ENCODE data around the gene GNAT3.

The GNAT3 gene

GRCh38 chr7:80526472-80526871, 14.6 kb upstream of the GNAT3 start:
- TF ChIP-seq JUND (IDR thresholded peaks at IDR 0.05; ENCODE audit: low read depth), result no peak
- in situ Hi-C loops (cut with HindIII; ENCODE audit: low pct_unique_long_range_greater_than_20kb, low sequenced_read_pairs), result no loop called here
- no peak for DNase-seq (ENCODE audit: low read depth in 1 of 2, low spot score in 1 of 2)

DNA sequence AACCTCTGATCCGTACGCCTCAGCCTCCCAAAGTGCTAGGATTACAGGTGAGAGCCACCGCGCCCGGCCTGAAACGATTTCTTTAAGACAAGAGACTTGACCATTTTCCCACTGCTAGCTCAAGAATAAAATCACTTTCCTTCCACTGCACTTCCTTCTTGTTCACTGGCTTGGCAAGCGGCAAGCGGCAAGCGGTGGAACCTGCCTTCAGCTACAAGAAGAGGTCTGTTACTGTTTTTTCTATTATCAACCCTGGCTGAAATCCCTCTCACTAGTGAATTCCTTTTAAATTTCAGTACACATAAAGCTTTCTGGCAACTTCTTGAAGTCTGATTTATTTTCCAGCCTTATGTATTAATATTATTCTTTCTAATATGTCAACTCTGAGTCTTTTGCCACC, 12.8 kb upstream of the GNAT3 start:
- TF ChIP-seq JUND (IDR thresholded peaks at IDR 0.05; ENCODE audit: low read depth), result no peak
- in situ Hi-C loops (cut with HindIII; ENCODE audit: low pct_unique_long_range_greater_than_20kb, low sequenced_read_pairs), result no loop called here

DNA sequence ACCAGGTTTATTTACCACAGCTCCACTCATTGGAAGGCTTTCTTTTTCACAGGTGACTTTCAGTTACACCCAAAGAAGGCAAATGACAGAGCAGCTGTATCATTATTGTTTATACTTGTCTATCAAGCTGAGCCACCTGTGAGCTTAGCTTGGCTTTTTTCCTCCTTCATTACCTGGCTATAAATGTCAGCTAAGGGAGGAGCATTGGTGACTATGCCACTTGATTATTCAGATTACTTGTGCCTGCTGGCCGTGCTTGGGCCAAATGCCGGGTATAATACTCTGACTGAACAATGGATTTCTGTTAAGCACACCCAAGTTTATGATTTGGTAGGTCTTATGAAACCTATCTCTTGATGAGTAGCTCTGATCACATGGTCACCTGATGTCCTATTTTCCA, 9.9 kb upstream of the GNAT3 start:
- peak in 1 of 2 experiments; percentile 35 for DNase-seq (ENCODE audit: low read depth in 1 of 2, low spot score in 1 of 2)
- in situ Hi-C loops (cut with HindIII; ENCODE audit: low pct_unique_long_range_greater_than_20kb, low sequenced_read_pairs), result no loop called here
- no peak for TF ChIP-seq JUND (IDR thresholded peaks at IDR 0.05; ENCODE audit: low read depth)

More for the DNA sequence above, 12.8 kb upstream of the GNAT3 start:
- DNase-seq (ENCODE audit: low read depth in 1 of 2, low spot score in 1 of 2), result no peak

- DNase-seq (ENCODE audit: low read depth in 1 of 2, low spot score in 1 of 2), result no peak
- TF ChIP-seq JUND (IDR thresholded peaks at IDR 0.05; ENCODE audit: low read depth), result no peak
- in situ Hi-C loops (cut with HindIII; ENCODE audit: low pct_unique_long_range_greater_than_20kb, low sequenced_read_pairs), result no loop called here
Measured at GRCh38 chr7:80520199-80520598, 8.3 kb upstream of the GNAT3 start.

- DNase-seq (ENCODE audit: low read depth in 1 of 2, low spot score in 1 of 2), result no peak
- in situ Hi-C loops (cut with HindIII; ENCODE audit: low pct_unique_long_range_greater_than_20kb, low sequenced_read_pairs), result no loop called here
- TF ChIP-seq JUND (IDR thresholded peaks at IDR 0.05; ENCODE audit: low read depth), result no peak
Measured at GRCh38 chr7:80517282-80517747, 5.5 kb upstream of the GNAT3 start.

GRCh38 chr7:80515298-80515697, 3.4 kb upstream of the GNAT3 start:
- peak in 1 of 2 experiments; percentile 78 for DNase-seq (ENCODE audit: low read depth in 1 of 2, low spot score in 1 of 2)
- in situ Hi-C loops (cut with HindIII; ENCODE audit: low pct_unique_long_range_greater_than_20kb, low sequenced_read_pairs), result no loop called here

GRCh38 chr7:80510021-80510420, 1.8 kb downstream of the GNAT3 start:
- in situ Hi-C loops (cut with HindIII; ENCODE audit: low pct_unique_long_range_greater_than_20kb, low sequenced_read_pairs), result no loop called here
- no peak for TF ChIP-seq JUND (IDR thresholded peaks at IDR 0.05; ENCODE audit: low read depth)
- no peak for DNase-seq (ENCODE audit: low read depth in 1 of 2, low spot score in 1 of 2)

More at GRCh38 chr7:80515298-80515697, 3.4 kb upstream of the GNAT3 start:
- TF ChIP-seq JUND (IDR thresholded peaks at IDR 0.05; ENCODE audit: low read depth), result peak; percentile 23; the same call in 1 of the 2 replicates

- TF ChIP-seq JUND (IDR thresholded peaks at IDR 0.05; ENCODE audit: low read depth), result no peak
- in situ Hi-C loops (cut with HindIII; ENCODE audit: low pct_unique_long_range_greater_than_20kb, low sequenced_read_pairs), result no loop called here
- DNase-seq (ENCODE audit: low read depth in 1 of 2, low spot score in 1 of 2), result no peak
Measured at GRCh38 chr7:80508440-80508839, 3.4 kb downstream of the GNAT3 start.

DNA sequence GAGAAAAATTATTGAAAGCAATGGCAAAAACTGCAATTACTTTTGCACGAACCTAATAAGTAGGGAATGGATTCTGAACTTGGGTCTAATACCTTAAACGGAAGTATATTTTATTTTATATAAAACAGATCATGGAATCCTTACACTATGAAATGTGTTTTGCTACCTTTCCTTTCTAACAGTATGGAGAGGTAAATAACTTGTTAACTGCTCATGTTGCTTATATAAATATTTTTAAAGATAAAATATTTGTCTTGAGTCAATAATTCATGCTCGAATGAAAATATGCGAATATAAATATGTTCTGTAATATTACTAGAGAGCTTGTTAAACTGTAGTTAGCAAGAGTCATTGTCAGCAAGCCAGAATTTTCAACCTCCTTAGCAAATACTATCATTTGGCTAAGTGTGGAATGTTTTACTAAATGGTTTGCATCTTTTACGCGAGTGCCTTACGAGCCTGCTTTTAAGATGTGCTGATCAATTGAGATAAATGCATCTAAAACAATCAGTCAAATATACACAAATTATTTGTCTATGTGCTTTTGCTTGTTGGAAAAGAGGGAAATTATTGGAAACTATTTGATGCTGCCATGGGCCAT, 5.9 kb downstream of the GNAT3 start:
- peak; percentile 26 to 88 for DNase-seq (ENCODE audit: low read depth in 1 of 2, low spot score in 1 of 2)
- in situ Hi-C loops (cut with HindIII; ENCODE audit: low pct_unique_long_range_greater_than_20kb, low sequenced_read_pairs), result no loop called here
- peak; percentile 87 for TF ChIP-seq JUND (IDR thresholded peaks at IDR 0.05; ENCODE audit: low read depth)

- TF ChIP-seq JUND (IDR thresholded peaks at IDR 0.05; ENCODE audit: low read depth), result no peak
- no peak for DNase-seq (ENCODE audit: low read depth in 1 of 2, low spot score in 1 of 2)
- in situ Hi-C loops (cut with HindIII; ENCODE audit: low pct_unique_long_range_greater_than_20kb, low sequenced_read_pairs), result no loop called here
Measured at GRCh38 chr7:80500325-80500724, 11.5 kb downstream of the GNAT3 start.

DNA sequence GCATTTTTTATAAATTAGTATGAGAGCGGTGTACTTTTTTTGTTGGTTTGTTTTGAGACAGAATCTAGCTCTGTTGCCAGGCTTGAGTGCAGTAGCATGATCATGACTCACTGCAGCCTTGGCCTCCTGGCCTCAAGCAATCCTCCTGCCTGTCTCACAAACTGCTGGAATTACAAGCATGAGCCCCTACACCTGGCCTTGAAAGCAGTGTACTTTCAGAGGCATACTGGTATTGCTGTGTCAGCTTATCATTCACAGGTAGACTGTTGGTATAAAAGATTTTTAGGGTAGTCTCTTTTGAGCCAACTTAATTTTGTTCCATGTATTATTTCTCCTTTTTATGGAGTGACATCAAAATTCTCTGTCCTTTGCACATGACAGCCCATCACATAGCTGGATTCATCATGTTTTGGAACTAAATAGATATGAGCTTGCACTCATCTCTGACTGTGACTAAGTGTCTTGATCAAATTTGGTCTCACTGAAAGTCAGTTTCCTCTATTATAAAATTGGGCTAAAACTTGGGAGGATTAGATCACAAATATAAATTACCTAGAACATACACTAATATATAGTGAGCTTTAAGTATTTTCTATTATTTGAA, 12.4 kb downstream of the GNAT3 start:
- in situ Hi-C loops (cut with HindIII; ENCODE audit: low pct_unique_long_range_greater_than_20kb, low sequenced_read_pairs), result no loop called here
- DNase-seq (ENCODE audit: low read depth in 1 of 2, low spot score in 1 of 2), result peak in 1 of 2 experiments; percentile 33
- no peak for TF ChIP-seq JUND (IDR thresholded peaks at IDR 0.05; ENCODE audit: low read depth)

DNA sequence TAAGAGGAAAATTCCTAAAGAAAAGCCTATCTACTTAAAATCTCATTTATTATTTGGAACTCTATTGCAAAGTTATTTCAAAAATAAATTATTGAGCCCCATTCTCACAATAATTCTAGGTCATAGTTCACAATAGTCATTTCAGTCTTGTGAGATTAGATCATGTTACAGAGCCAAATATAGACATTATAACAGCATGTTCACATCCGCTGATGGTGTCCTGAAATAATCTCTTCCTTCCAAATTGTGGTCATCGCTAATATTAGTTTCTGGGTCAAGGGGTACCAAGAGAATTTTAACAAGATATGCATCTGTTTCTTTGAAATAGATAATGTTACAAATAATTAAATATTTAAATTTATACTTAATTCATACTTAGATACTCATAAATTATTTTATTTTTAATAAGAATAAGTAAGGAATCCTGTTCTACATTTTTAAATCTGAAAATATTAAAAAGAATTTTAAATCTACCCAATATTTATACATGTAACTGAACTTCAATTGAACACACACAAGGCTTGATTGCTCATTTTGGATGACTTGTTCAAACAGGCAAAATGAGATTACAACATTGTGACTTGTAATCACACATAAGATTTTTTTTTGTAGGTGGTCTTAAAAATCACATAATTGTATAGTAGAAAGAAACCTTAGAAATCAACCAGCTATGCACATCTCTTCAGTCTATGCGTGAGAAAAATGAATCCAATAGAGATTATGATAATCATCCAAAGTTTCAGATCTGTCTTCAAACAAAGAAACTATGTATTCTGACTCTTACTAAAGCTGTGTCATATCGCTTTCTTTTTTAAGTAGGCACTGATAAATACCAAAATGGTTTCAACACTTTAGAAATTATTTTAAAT, 13.1 kb downstream of the GNAT3 start:
- in situ Hi-C loops (cut with HindIII; ENCODE audit: low pct_unique_long_range_greater_than_20kb, low sequenced_read_pairs), result no loop called here
- no peak for DNase-seq (ENCODE audit: low read depth in 1 of 2, low spot score in 1 of 2)

GRCh38 chr7:80496586-80496985, 15.3 kb downstream of the GNAT3 start:
- in situ Hi-C loops (cut with HindIII; ENCODE audit: low pct_unique_long_range_greater_than_20kb, low sequenced_read_pairs), result no loop called here
- DNase-seq (ENCODE audit: low read depth in 1 of 2, low spot score in 1 of 2), result no peak

More for the DNA sequence above, 13.1 kb downstream of the GNAT3 start:
- no peak for TF ChIP-seq JUND (IDR thresholded peaks at IDR 0.05; ENCODE audit: low read depth)

More at GRCh38 chr7:80496586-80496985, 15.3 kb downstream of the GNAT3 start:
- no peak for TF ChIP-seq JUND (IDR thresholded peaks at IDR 0.05; ENCODE audit: low read depth)
